H4 (cell line): ENCODE data around the gene IMPA2. TPM values are rescaled to one million over a fixed set of nuclear protein-coding genes. Genes with fewer than 3 reads are reported as not detected.
"Not testable (repeated sequence)": the region's sequence is repeated elsewhere in the genome, so short reads cannot be mapped to it uniquely, and the experiment has no call there.

Source experiments
- DNase-seq: peaks from one replicate; pipeline ENCODE4 v3.0.0-alpha.2; 2015; ENCODE audit warnings: low spot score
- total RNA-seq: library from RNA; depleted of rRNA; stranded (reverse); fragments of >200 nt; shearing (Covaris generic); gene quantifications from 2 replicates; pipeline ENCODE4 v1.2.3, GENCODE V29; 2014; rRNA removed

IMPA2 gene
- 38.9 and 41.4 TPM in 2 replicates for total RNA-seq

GRCh38 chr18:11981192-11981542, at the start of gene IMPA2:
Gene IMPA2, plus strand, starts transcription at chr18:11981507. Its CDS starts 163 bp downstream, at chr18:11981670.
- DNase-seq = no peak

DNA sequence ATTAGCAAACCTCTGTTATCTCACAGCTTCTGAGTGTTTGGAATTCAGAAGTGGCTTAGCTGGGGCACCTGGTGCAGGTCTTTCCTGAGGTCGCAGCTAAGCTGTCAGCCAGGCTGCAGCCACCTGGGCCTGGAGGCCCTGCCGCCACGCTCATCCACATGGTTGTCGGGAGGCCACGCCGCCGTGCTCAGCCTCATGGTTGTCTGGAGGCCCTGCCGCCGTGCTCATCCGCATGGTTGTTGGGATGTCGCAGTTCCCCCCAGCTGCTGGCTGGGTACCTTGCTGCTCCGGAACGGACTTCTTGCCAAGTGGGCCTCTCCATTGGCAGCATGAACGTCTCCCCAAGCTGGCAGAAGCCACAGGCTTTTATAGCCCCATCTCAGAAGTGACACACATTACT, 48.9 kb upstream of the IMPA2 start:
- DNase-seq = no peak

DNA sequence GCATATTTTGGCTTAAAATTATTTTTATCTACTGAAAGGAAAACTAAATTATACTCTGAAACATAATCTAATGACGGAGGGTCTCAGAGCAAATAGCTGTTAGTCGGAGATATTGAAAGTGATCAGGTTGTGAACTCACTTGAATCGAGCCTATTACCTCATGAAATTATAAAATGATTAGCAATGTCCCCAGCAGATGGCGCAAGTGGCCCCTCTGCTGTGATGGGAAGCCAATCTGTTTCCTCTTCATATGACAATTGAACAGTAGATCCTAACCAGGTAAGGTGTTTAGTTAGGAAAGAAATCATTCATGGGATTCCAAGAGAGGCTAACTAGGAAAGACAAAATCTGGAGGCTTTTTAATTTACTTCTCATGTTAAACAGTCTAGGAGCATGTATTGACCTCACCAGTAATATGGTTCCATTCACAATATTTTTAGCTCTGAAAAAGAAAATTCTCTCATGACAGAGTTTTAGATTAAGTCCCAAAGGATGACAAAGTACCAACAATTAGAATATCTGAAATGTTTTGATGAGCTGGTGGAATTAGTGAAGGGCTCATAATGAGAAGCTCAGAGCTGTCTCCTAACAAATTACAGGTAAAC, 43.3 kb upstream of the IMPA2 start:
- DNase-seq = peak; percentile 48

DNA sequence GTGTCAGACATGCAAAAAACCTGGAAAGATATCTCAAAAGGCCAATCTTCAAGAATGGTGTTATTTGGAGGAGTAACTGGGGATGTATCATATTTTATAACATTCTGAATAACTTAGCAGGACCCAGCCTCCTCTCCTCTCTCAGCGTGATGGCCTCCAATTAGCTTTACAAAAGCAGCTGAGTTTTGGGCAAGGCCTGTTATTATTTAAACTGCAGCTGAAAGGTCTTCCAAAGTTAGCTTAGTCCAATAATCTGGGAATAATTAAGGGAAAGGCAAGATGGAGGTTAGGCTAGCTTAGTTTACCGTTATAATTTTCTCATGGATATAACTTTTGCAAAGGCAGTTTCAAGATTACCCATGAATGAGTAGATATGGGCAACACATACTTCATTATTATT, 40.4 kb upstream of the IMPA2 start:
- DNase-seq = no peak

DNA sequence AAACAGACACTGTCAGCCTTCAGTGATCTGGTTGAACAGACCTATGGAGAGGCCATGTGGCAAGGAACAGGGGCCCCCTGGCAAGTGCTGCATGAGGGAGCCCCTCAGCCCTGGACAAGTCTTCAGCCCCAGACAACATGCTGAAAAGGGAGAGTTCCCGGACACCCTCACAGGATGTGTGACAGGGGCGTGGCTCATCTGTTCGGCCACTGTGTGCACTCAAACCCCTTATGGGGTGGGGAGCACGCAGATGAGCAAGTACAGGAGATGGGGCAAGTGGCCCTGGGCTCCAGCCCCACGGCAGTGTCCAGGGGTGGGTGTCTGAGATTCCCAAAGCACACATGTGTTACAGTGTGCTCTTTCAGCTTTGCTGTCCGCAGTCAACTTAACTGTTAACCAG, 37.8 kb upstream of the IMPA2 start:
- DNase-seq = no peak

DNA sequence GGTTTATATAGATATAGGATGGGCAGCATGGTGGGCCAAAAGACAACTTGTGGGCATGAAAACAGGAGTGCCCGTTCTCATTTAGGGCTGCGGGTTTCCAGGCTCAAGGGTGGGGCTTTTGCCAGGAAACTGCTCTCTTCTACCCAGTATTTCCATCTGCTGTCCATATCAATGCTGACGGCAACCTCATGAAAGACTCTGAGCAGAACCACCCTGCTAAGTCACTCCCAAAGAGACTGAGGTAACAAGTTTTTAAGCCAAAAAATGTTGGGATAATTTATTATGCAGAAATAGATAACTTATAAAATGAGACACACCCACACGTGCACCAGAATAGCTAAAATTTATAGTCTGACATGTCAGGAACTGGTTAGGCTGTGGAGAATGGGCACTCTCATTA, 37.1 kb upstream of the IMPA2 start:
- no peak for DNase-seq

- no peak for DNase-seq
Measured at GRCh38 chr18:11944786-11945185, 36.5 kb upstream of the IMPA2 start.

GRCh38 chr18:11945834-11946659, 35.3 kb upstream of the IMPA2 start:
- peak; percentile 85 for DNase-seq

DNA sequence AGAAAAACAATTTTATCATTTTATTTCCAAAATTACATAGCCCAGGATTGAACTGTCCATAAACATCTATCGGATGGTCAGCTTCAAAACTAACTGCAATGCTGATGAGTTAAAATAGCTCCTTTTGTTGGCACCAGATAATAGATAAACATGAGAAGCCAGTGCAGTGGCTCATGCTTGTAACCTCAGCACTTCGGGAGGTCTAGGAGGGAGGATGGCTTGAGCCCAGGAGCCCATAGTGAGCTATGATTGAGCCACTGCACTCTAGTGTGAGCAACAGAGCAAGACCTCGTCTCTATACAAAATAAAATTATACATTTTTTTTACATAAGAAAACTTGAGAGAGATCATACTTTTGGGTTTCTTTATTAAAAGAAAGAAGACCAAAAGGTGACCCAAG, 34.6 kb upstream of the IMPA2 start:
- peak; percentile 52 for DNase-seq

DNA sequence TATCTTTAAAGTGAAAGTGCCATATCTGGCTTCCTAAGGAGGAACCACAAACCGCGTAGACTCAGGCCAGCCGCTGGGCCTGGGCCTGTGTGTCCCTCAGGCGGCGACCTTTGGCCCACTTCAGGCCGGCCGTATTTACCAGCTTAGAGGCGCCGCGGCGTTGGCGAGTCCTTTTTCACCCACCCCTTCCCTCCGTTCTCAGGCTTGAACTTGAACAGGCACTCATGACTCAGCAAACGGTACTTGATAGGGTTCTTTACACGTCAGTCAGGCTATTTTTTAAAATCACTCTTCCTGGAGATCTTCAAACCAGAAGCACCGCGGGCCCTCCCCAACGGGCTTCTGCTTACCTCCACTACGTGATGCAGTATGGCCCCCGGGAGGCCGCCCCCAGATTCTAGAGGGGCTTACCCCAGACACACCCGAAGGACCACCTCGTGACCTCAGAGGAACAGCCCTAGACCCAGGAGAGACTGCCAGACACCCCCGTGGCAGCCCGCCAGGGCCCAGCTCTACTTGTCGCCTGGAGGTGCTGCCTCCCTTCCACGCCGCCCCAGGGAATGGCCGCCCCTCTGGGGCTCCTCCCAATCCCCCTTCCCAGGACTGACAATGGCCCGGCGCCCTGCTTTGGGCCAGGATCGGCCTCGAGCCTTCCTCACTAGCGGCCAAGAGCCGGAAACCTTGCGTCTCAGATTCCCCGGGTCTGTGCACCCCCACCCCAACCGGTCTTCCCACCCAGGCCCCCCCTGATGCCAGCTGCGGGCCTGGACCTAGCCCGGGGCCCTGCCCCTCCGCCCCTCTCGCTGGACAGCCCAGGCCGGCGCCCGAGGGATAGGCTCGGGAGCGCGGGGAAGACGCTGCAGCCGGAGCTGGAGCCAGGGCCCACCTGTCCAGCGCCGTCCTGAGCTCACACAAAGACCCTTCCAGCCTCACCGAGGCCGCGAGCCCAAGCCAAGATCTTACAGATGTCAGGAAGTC, 33.8 kb upstream of the IMPA2 start:
- DNase-seq = peak; percentile 98

- DNase-seq = no peak
Measured at GRCh38 chr18:11948852-11949523, 32.3 kb upstream of the IMPA2 start.

GRCh38 chr18:11950824-11951223, 30.5 kb upstream of the IMPA2 start:
- DNase-seq = no peak

GRCh38 chr18:11951390-11951851, 29.9 kb upstream of the IMPA2 start:
- no peak for DNase-seq

DNA sequence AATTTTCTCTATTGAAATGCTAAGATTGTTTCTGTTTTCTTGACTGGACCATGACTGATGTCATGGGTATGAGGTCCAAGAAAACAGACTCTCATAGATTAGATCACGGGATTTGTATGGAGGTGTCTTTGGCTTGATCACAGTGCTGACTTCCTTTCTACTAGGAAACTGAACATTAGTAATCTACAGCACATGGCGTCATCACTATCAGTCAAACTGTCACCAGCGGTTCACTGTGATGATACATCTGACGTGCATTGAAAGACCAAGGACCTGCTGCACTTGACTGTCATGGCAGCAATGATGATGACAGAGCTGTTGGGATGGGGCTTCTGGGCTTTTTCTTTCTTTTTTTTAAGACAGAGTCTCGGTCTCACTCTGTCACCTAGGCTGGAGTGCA, 28.2 kb upstream of the IMPA2 start:
- no peak for DNase-seq

GRCh38 chr18:11955239-11956029, 25.9 kb upstream of the IMPA2 start:
- DNase-seq = peak; percentile 78

GRCh38 chr18:11956371-11957308, 24.7 kb upstream of the IMPA2 start:
- no peak for DNase-seq

GRCh38 chr18:11957636-11958035, 23.7 kb upstream of the IMPA2 start:
- no peak for DNase-seq

DNA sequence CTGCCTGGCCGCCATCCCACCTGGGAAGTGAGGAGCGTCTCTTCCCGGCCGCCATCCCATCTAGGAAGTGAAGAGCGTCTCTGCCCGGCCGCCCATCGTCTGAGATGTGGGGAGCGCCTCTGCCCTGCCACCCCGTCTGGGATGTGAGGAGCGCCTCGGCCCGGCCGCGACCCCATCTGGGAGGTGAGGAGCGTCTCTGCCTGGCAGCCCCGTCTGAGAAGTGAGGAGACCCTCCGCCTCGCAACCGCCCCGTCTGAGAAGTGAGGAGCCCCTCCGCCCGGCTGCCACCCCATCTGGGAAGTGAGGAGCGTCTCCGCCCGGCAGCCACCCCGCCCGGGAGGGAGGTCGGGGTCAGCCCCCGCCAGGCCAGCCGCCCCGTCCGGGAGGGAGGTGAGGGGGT, 21.7 kb upstream of the IMPA2 start:
- DNase-seq = not testable (repeated sequence)

DNA sequence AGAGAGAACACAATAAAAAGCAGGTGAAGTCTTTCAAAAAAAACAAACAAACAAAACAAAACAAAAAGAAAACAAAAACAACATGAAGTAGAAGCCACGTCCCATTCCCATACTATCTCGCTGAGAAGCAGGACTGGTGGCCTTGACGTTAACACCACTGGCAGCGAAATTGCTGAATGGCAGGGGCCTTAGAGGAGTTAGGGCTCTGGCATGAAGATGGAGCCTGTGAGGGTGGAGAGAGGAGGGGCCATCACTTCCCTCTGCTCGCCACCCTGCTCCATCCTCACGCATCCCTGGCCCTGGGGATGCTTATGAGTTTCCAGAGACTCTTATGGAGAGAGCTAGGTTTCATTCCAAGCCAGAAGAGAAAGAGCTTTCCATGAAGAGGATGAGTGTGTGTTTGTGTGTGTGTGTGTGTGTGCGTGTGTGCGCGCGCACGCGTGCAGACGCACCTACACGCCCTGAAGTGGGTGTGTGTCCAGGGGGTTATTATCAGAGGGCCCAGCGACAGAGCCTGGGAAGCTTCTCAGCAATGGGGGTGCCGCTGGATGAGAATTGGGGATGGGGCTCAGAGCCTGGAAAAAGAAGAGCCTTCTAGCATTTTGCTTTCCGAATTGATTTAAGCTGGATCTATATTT, 20.4 kb upstream of the IMPA2 start:
- no peak for DNase-seq
